Measurements from ENCODE around the gene RHOT2. TPM values are rescaled to one million over a fixed set of nuclear protein-coding genes. Genes with fewer than 3 reads are reported as not detected.

Gene RHOT2
- polyA plus RNA-seq, 1 donor (not counting 4 experiments of a cell fraction or from before 2014, with no cell fraction given) = 58.7 TPM

DNA sequence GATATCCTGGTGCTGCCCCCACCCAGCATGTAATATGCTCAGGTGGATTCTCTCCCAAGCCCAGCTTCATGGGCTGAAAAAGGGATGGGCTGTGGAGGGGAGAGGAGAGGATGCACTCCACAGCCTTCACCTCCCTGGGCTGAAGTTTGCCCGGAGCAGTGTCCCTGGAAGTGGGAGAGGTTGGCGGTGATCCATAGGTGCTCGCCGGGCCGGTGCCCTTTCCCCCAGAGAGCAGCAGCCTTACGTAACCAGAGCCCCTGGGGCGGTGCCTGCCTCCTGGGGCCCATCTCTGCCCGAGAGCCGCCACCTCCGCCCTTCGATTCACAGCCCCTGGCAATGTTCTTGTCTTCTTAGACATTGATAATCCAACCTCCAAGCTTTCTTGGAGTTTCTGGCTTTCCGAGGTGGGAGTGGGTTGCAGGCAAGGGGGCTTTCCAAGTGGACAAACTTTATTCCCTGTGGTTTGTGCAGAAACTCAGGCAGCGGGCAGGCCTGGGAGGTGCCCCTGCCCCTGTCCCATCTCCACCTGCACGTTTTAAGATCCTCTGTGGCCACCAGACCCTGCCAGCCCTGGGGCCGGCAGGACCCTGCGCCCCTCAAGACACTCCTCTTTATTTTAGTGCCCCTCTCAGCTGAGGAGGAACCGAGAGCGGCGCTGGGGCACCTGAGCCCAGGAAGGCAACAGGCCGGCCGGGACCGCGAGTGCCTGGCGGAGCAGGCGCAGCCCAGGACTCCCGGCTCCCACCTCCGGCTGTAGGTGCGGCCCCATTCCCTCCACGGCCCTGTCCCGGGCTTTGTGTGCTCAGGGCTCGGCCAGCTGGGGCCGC lies 21.9 kb upstream of the RHOT2 start:
- Histone ChIP-seq H3K4me1 (ENCODE audit: control insufficient read depth, extremely low read depth, insufficient read depth, low read length) (peaks cover 16% of the 10 kb centered on the region), H3K36me3 (ENCODE audit: control insufficient read depth in 2 of 2, extremely low read depth in 1 of 2, insufficient read depth in 2 of 2, low read length in 2 of 2) (no peaks in the 10 kb centered on the region), H3K9me3 (ENCODE audit: control insufficient read depth, low read depth, low read length) (no peaks in the 10 kb centered on the region), H2AFZ (ENCODE audit: control insufficient read depth, low read length) (no peak overlapping the region), H3K27me3 (ENCODE audit: control insufficient read depth, extremely low read depth, insufficient read depth, low read length) (no peaks in the 10 kb centered on the region), H3K9ac (ENCODE audit: control insufficient read depth, extremely low read depth, insufficient read depth, low read length) (no peak overlapping the region), H3K9me1 (ENCODE audit: control insufficient read depth, extremely low read depth, insufficient read depth, low read length) (peaks cover 2% of the 10 kb centered on the region), H3K79me2 (ENCODE audit: control insufficient read depth, insufficient read depth, low read length) (peaks cover 6% of the 10 kb centered on the region), H3K4me3 (ENCODE audit: control insufficient read depth in 2 of 3, extremely low read depth in 1 of 3, insufficient read depth in 2 of 3, low read depth in 1 of 3, low read length in 3 of 3) (no peak overlapping the region), H3K27ac (ENCODE audit: control insufficient read depth, insufficient read depth, low read length) (no peak overlapping the region), H4K20me1 (ENCODE audit: control insufficient read depth, extremely low read depth, insufficient read depth, low read length) (no peaks in the 10 kb centered on the region), H3K4me2 (ENCODE audit: control insufficient read depth, extremely low read depth, insufficient read depth, low read depth, low read length) (no peak overlapping the region)
- no peak for FAIRE-seq
- no peak for DNase-seq (ENCODE audit: low read depth, low spot score)
- TF ChIP-seq, protein P1, sequence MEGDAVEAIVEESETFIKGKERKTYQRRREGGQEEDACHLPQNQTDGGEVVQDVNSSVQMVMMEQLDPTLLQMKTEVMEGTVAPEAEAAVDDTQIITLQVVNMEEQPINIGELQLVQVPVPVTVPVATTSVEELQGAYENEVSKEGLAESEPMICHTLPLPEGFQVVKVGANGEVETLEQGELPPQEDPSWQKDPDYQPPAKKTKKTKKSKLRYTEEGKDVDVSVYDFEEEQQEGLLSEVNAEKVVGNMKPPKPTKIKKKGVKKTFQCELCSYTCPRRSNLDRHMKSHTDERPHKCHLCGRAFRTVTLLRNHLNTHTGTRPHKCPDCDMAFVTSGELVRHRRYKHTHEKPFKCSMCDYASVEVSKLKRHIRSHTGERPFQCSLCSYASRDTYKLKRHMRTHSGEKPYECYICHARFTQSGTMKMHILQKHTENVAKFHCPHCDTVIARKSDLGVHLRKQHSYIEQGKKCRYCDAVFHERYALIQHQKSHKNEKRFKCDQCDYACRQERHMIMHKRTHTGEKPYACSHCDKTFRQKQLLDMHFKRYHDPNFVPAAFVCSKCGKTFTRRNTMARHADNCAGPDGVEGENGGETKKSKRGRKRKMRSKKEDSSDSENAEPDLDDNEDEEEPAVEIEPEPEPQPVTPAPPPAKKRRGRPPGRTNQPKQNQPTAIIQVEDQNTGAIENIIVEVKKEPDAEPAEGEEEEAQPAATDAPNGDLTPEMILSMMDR (optimal IDR thresholded peaks at IDR 0.05 in 1 of 3, IDR thresholded peaks at IDR 0.05 in 1 of 3, conservative IDR thresholded peaks at IDR 0.05 in 1 of 3; ENCODE audit: extremely low read depth in 1 of 3, insufficient read depth in 2 of 3, low read length in 3 of 3) = no peak
- no peak for TF ChIP-seq EZH2 (IDR thresholded peaks at IDR 0.05; ENCODE audit: low read length)
- dilution Hi-C loops (cut with MboI; ENCODE audit: extremely low pct_ligation_motif_present, low sequenced_read_pairs) = no loop called here

DNA sequence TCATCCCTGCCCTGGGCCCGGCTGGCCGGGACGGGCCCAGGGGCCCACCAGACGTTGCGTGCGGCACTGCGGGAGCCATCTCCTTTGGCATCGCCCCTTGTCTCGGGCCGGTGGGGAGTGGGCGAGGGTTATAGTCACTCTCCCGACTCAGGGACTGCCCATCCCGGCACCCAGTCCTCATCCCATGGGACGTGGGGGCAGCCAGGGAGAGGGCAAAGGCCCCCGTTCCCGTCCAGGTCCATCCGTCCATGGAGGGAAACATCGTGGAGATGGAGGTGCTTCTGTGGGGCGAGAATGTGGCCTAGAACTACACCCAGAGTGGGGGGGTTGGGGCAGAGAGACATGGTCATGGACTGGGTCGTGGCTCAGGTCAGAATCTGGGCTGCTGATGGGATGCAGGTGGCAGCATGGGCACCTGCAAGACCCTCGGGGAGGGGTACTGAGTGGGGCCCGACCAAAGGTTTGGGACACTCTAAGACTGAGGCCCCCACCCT lies 21.2 kb upstream of the RHOT2 start:
- Histone ChIP-seq H3K9me3 (ENCODE audit: control insufficient read depth, low read depth, low read length) (no peaks in the 10 kb centered on the region), H2AFZ (ENCODE audit: control insufficient read depth, low read length) (no peak overlapping the region), H3K27ac (ENCODE audit: control insufficient read depth, insufficient read depth, low read length) (no peak overlapping the region), H3K79me2 (ENCODE audit: control insufficient read depth, insufficient read depth, low read length) (peaks cover 6% of the 10 kb centered on the region), H4K20me1 (ENCODE audit: control insufficient read depth, extremely low read depth, insufficient read depth, low read length) (no peaks in the 10 kb centered on the region), H3K9me1 (ENCODE audit: control insufficient read depth, extremely low read depth, insufficient read depth, low read length) (peaks cover 2% of the 10 kb centered on the region), H3K36me3 (ENCODE audit: control insufficient read depth in 2 of 2, extremely low read depth in 1 of 2, insufficient read depth in 2 of 2, low read length in 2 of 2) (no peaks in the 10 kb centered on the region), H3K9ac (ENCODE audit: control insufficient read depth, extremely low read depth, insufficient read depth, low read length) (no peak overlapping the region), H3K4me3 (ENCODE audit: control insufficient read depth in 2 of 3, extremely low read depth in 1 of 3, insufficient read depth in 2 of 3, low read depth in 1 of 3, low read length in 3 of 3) (no peak overlapping the region), H3K4me1 (ENCODE audit: control insufficient read depth, extremely low read depth, insufficient read depth, low read length) (peaks cover 16% of the 10 kb centered on the region), H3K27me3 (ENCODE audit: control insufficient read depth, extremely low read depth, insufficient read depth, low read length) (no peaks in the 10 kb centered on the region), H3K4me2 (ENCODE audit: control insufficient read depth, extremely low read depth, insufficient read depth, low read depth, low read length) (no peak overlapping the region)
- dilution Hi-C loops (cut with MboI; ENCODE audit: extremely low pct_ligation_motif_present, low sequenced_read_pairs) = no loop called here
- no peak for DNase-seq (ENCODE audit: low read depth, low spot score)
- no peak for FAIRE-seq
- TF ChIP-seq, protein P1 (optimal IDR thresholded peaks at IDR 0.05 in 1 of 3, IDR thresholded peaks at IDR 0.05 in 1 of 3, conservative IDR thresholded peaks at IDR 0.05 in 1 of 3; ENCODE audit: extremely low read depth in 1 of 3, insufficient read depth in 2 of 3, low read length in 3 of 3) = no peak
- TF ChIP-seq EZH2 (IDR thresholded peaks at IDR 0.05; ENCODE audit: low read length) = no peak

Measured in keratinocyte (primary cell).